ENCODE data around the gene SEMA3C.

Gene SEMA3C

GRCh38 chr7:80763289-80763688 lies 155.6 kb downstream of the SEMA3C start:
- Histone ChIP-seq H3K4me2 (ENCODE audit: low read length) (no peak overlapping the region), H3K4me3 (ENCODE audit: low read length) (no peak overlapping the region), H3K27me3 (ENCODE audit: control insufficient read depth, low read length) (no peaks in the 10 kb centered on the region), H4K20me1 (ENCODE audit: control insufficient read depth, insufficient read depth, low read depth, low read length) (no peaks in the 10 kb centered on the region), H3F3A (ENCODE audit: control insufficient read depth, insufficient read depth) (no peaks in the 10 kb centered on the region), H3K36me3 (ENCODE audit: control insufficient read depth, low read length) (no peaks in the 10 kb centered on the region), H3K27ac (ENCODE audit: low read depth, low read length) (no peak overlapping the region), H3K4me1 (ENCODE audit: control insufficient read depth, low read length) (no peaks in the 10 kb centered on the region), H3K9me3 (ENCODE audit: control insufficient read depth, insufficient read depth, low read length) (no peaks in the 10 kb centered on the region), H3K79me2 (ENCODE audit: control insufficient read depth, low read length) (no peaks in the 10 kb centered on the region), H3K9me2 (replicated peaks; ENCODE audit: control insufficient read depth, low read length) (no peaks in the 10 kb centered on the region)
- TF ChIP-seq CTCF (IDR thresholded peaks at IDR 0.05; ENCODE audit: low read depth, low read length, poor library complexity, severe bottlenecking): no peak
- no peak for TF ChIP-seq EZH2phosphoT487 (IDR thresholded peaks at IDR 0.05; ENCODE audit: borderline replicate concordance, low read length)

- Histone ChIP-seq H3K27me3 (ENCODE audit: control insufficient read depth, low read length) (no peaks in the 10 kb centered on the region), H3K27ac (ENCODE audit: low read depth, low read length) (no peak overlapping the region), H3K36me3 (ENCODE audit: control insufficient read depth, low read length) (no peaks in the 10 kb centered on the region), H3K4me1 (ENCODE audit: control insufficient read depth, low read length) (no peaks in the 10 kb centered on the region), H4K20me1 (ENCODE audit: control insufficient read depth, insufficient read depth, low read depth, low read length) (no peaks in the 10 kb centered on the region), H3K9me3 (ENCODE audit: control insufficient read depth, insufficient read depth, low read length) (no peaks in the 10 kb centered on the region; the same call in 1 of the 2 replicates), H3K79me2 (ENCODE audit: control insufficient read depth, low read length) (no peaks in the 10 kb centered on the region), H3F3A (ENCODE audit: control insufficient read depth, insufficient read depth) (no peaks in the 10 kb centered on the region), H3K9me2 (replicated peaks; ENCODE audit: control insufficient read depth, low read length) (no peaks in the 10 kb centered on the region), H3K4me2 (ENCODE audit: low read length) (no peak overlapping the region), H3K4me3 (ENCODE audit: low read length) (no peak overlapping the region)
- TF ChIP-seq EZH2phosphoT487 (IDR thresholded peaks at IDR 0.05; ENCODE audit: borderline replicate concordance, low read length): no peak
- no peak for TF ChIP-seq CTCF (IDR thresholded peaks at IDR 0.05; ENCODE audit: low read depth, low read length, poor library complexity, severe bottlenecking)
Measured at GRCh38 chr7:80760292-80760691, 158.6 kb downstream of the SEMA3C start.

GRCh38 chr7:80752954-80753690 lies 165.7 kb downstream of the SEMA3C start:
- Histone ChIP-seq H3K4me1 (ENCODE audit: control insufficient read depth, low read length) (no peaks in the 10 kb centered on the region), H3K27ac (ENCODE audit: low read depth, low read length) (no peak overlapping the region), H3K9me3 (ENCODE audit: control insufficient read depth, insufficient read depth, low read length) (no peaks in the 10 kb centered on the region; the same call in 1 of the 2 replicates), H3K4me2 (ENCODE audit: low read length) (no peak overlapping the region), H3F3A (ENCODE audit: control insufficient read depth, insufficient read depth) (no peaks in the 10 kb centered on the region), H3K4me3 (ENCODE audit: low read length) (no peak overlapping the region), H3K79me2 (ENCODE audit: control insufficient read depth, low read length) (no peaks in the 10 kb centered on the region), H3K36me3 (ENCODE audit: control insufficient read depth, low read length) (no peaks in the 10 kb centered on the region), H4K20me1 (ENCODE audit: control insufficient read depth, insufficient read depth, low read depth, low read length) (no peaks in the 10 kb centered on the region), H3K9me2 (replicated peaks; ENCODE audit: control insufficient read depth, low read length) (no peaks in the 10 kb centered on the region), H3K27me3 (ENCODE audit: control insufficient read depth, low read length) (no peaks in the 10 kb centered on the region)
- no peak for TF ChIP-seq EZH2phosphoT487 (IDR thresholded peaks at IDR 0.05; ENCODE audit: borderline replicate concordance, low read length)
- TF ChIP-seq CTCF (IDR thresholded peaks at IDR 0.05; ENCODE audit: low read depth, low read length, poor library complexity, severe bottlenecking): no peak

Measured in DOHH2 (cell line).